Stimulated activated CD4-positive, alpha-beta T cell treated with anti-CD3 and anti-CD28 coated beads, Interleukin-2, amount 100 ng/mL, for 4 hours (primary cell): ENCODE results near the gene UNC119B.

ENCODE experiments used
- DNase-seq: peaks from one replicate; pipeline ENCODE4 v3.0.0-alpha.2; 2020; ENCODE audit warnings: low read depth

Gene UNC119B

GRCh38 chr12:120739821-120740613 is 29.8 kb downstream of the UNC119B start:
- DNase-seq, result no peak

- no peak for DNase-seq
Measured at GRCh38 chr12:120740871-120741270, 30.6 kb downstream of the UNC119B start.

- DNase-seq, result no peak
Measured at GRCh38 chr12:120741476-120742421, 31.5 kb downstream of the UNC119B start.

GRCh38 chr12:120744922-120745493 is 34.8 kb downstream of the UNC119B start:
- DNase-seq, result no peak

- DNase-seq, result no peak
Measured at GRCh38 chr12:120748242-120748641, 38.0 kb downstream of the UNC119B start.

- DNase-seq, result no peak
Measured at GRCh38 chr12:120749256-120749655, 39.0 kb downstream of the UNC119B start.

- DNase-seq, result no peak
Measured at GRCh38 chr12:120750806-120751205, 40.5 kb downstream of the UNC119B start.

- DNase-seq, result no peak
Measured at GRCh38 chr12:120751389-120751788, 41.1 kb downstream of the UNC119B start.

GRCh38 chr12:120754792-120755191 is 44.5 kb downstream of the UNC119B start:
- DNase-seq, result no peak

- no peak for DNase-seq
Measured at GRCh38 chr12:120755269-120755668, 45.0 kb downstream of the UNC119B start.

GRCh38 chr12:120757226-120757742 is 47.0 kb downstream of the UNC119B start:
- DNase-seq, result no peak

- DNase-seq, result no peak
Measured at GRCh38 chr12:120757949-120758348, 47.7 kb downstream of the UNC119B start.

GRCh38 chr12:120758798-120759590 is 48.7 kb downstream of the UNC119B start:
- no peak for DNase-seq

GRCh38 chr12:120759591-120760348 is 49.5 kb downstream of the UNC119B start:
- DNase-seq, result no peak

GRCh38 chr12:120760349-120761254 is 50.3 kb downstream of the UNC119B start:
- no peak for DNase-seq

GRCh38 chr12:120761519-120761934 is 51.3 kb downstream of the UNC119B start:
- DNase-seq, result no peak

GRCh38 chr12:120762086-120762485 is 51.8 kb downstream of the UNC119B start:
- no peak for DNase-seq

- DNase-seq, result no peak
Measured at GRCh38 chr12:120763250-120763649, 53.0 kb downstream of the UNC119B start.

- DNase-seq, result no peak
Measured at GRCh38 chr12:120764816-120765215, 54.6 kb downstream of the UNC119B start.

- no peak for DNase-seq
Measured at GRCh38 chr12:120766566-120766965, 56.3 kb downstream of the UNC119B start.
